ENCODE measurements around the gene PCGF1. TPM values are rescaled to one million over a fixed set of nuclear protein-coding genes. Genes with fewer than 3 reads are reported as not detected.
A peak's percentile ranks its signal among the peaks of the same experiment; 100 is the strongest.

PCGF1 gene
- total and polyA plus RNA-seq, 9 of the 15 experiments (the other 6 are each of a cell fraction or from before 2014, with no cell fraction given) = 20.3 to 45.7 (median 29.3) TPM

DNA sequence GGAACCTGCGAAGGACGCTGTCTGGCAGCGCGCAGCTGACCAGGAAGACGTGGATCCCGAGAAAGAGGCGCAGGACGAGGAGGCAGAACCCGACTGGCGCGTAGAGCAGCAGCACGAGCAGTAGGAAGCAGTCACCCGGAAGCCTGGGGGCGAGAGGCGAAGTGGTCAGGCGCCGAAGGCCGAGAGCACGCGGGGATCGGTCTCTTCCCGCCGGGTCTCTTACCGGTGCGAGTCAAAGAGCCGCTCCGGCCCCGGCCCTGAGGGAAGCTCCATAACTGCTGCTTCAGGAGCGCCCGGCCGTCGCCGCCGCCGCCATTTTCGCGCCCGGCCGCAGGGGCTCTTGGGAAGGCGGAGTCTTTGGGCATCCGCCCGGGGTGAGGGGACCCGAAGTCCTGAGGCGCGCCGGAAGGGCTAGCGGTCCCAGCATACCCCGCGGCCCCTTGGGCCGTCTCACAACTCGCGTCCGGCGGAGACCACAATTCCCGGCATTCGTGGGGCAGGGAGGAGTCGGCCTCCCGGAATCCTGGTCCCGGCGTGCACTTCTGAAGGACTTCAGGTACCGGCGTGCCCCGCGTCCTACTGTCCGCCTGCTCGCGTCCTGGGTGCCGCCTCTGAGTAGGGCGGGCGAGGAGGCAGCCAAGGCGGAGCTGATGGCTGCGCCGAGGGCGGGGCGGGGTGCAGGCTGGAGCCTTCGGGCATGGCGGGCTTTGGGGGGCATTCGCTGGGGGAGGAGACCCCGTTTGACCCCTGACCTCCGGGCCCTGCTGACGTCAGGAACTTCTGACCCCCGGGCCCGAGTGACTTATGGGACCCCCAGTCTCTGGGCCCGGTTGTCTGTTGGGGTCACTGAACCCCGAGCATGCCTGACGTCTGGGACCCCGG is 22.1 kb upstream of the PCGF1 start, which contains the start of the genes AUP1 and HTRA2 (continued):
- no peak; the same call in 1 of the 2 replicates for TF ChIP-seq CBFB (CRISPR knock-in tag; IDR thresholded peaks at IDR 0.05)
- TF ChIP-seq CHD1 (IDR thresholded peaks at IDR 0.05; ENCODE audit: low read length) = peak; percentile 58
- TF ChIP-seq TSC22D4 (tag; IDR thresholded peaks at IDR 0.05) = no peak
- no peak for TF ChIP-seq ZNF830 (CRISPR knock-in tag; IDR thresholded peaks at IDR 0.05)
- TF ChIP-seq KDM2B (CRISPR knock-in tag; IDR thresholded peaks at IDR 0.05) = no peak
- no peak for TF ChIP-seq ZNF354B (CRISPR knock-in tag; IDR thresholded peaks at IDR 0.05)
- TF ChIP-seq, protein P1, sequence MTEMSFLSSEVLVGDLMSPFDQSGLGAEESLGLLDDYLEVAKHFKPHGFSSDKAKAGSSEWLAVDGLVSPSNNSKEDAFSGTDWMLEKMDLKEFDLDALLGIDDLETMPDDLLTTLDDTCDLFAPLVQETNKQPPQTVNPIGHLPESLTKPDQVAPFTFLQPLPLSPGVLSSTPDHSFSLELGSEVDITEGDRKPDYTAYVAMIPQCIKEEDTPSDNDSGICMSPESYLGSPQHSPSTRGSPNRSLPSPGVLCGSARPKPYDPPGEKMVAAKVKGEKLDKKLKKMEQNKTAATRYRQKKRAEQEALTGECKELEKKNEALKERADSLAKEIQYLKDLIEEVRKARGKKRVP (CRISPR knock-in tag; IDR thresholded peaks at IDR 0.05) = peak; percentile 5; the same call in 1 of the 2 replicates
- no peak for TF ChIP-seq MEF2A (IDR thresholded peaks at IDR 0.05; ENCODE audit: control insufficient read depth, low read depth, low read length)
- TF ChIP-seq, protein P2, sequence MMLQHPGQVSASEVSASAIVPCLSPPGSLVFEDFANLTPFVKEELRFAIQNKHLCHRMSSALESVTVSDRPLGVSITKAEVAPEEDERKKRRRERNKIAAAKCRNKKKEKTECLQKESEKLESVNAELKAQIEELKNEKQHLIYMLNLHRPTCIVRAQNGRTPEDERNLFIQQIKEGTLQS (IDR thresholded peaks at IDR 0.05) = no peak
- TF ChIP-seq, protein P2 (CRISPR knock-in tag; conservative IDR thresholded peaks at IDR 0.05) = no peak
- TF ChIP-seq ZNF431 (CRISPR knock-in tag; IDR thresholded peaks at IDR 0.05) = no peak
- no peak for TF ChIP-seq CBX2 (IDR thresholded peaks at IDR 0.05; ENCODE audit: insufficient read depth, low read length, poor library complexity, severe bottlenecking)
- TF ChIP-seq, protein P3, sequence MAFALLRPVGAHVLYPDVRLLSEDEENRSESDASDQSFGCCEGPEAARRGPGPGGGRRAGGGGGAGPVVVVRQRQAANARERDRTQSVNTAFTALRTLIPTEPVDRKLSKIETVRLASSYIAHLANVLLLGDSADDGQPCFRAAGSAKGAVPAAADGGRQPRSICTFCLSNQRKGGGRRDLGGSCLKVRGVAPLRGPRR (CRISPR knock-in tag; IDR thresholded peaks at IDR 0.05) = no peak
- no peak for TF ChIP-seq ZSCAN29 (IDR thresholded peaks at IDR 0.05)
- TF ChIP-seq ZBED1 (IDR thresholded peaks at IDR 0.05) = no peak
- TF ChIP-seq IFI16 (CRISPR knock-in tag; IDR thresholded peaks at IDR 0.05) = no peak
- TF ChIP-seq ZNF274 (IDR thresholded peaks at IDR 0.05; ENCODE audit: borderline replicate concordance, low read depth, low read length) = no peak
- peak; percentile 85; the same call in 1 of the 2 replicates for TF ChIP-seq CBX1 (IDR thresholded peaks at IDR 0.05; ENCODE audit: low read depth)
- no peak for TF ChIP-seq MAFF (IDR thresholded peaks at IDR 0.05; ENCODE audit: low read length)
- TF ChIP-seq, protein P4, sequence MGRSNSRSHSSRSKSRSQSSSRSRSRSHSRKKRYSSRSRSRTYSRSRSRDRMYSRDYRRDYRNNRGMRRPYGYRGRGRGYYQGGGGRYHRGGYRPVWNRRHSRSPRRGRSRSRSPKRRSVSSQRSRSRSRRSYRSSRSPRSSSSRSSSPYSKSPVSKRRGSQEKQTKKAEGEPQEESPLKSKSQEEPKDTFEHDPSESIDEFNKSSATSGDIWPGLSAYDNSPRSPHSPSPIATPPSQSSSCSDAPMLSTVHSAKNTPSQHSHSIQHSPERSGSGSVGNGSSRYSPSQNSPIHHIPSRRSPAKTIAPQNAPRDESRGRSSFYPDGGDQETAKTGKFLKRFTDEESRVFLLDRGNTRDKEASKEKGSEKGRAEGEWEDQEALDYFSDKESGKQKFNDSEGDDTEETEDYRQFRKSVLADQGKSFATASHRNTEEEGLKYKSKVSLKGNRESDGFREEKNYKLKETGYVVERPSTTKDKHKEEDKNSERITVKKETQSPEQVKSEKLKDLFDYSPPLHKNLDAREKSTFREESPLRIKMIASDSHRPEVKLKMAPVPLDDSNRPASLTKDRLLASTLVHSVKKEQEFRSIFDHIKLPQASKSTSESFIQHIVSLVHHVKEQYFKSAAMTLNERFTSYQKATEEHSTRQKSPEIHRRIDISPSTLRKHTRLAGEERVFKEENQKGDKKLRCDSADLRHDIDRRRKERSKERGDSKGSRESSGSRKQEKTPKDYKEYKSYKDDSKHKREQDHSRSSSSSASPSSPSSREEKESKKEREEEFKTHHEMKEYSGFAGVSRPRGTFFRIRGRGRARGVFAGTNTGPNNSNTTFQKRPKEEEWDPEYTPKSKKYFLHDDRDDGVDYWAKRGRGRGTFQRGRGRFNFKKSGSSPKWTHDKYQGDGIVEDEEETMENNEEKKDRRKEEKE (IDR thresholded peaks at IDR 0.05; ENCODE audit: borderline replicate concordance in 1 of 2, control insufficient read depth in 1 of 2, low read depth in 2 of 2, low read length in 1 of 2) = peak in 1 of 2 experiments; percentile 84; a peak in 2 of 4 replicates
- TF ChIP-seq, protein P5, sequence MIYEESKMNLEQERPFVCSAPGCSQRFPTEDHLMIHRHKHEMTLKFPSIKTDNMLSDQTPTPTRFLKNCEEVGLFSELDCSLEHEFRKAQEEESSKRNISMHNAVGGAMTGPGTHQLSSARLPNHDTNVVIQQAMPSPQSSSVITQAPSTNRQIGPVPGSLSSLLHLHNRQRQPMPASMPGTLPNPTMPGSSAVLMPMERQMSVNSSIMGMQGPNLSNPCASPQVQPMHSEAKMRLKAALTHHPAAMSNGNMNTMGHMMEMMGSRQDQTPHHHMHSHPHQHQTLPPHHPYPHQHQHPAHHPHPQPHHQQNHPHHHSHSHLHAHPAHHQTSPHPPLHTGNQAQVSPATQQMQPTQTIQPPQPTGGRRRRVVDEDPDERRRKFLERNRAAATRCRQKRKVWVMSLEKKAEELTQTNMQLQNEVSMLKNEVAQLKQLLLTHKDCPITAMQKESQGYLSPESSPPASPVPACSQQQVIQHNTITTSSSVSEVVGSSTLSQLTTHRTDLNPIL (CRISPR knock-in tag; IDR thresholded peaks at IDR 0.05) = no peak

All from K562 (cell line).